MG63 (cell line): Measurements from ENCODE around the gene AHSA1. TPM values are rescaled to one million over a fixed set of nuclear protein-coding genes. Genes with fewer than 3 reads are reported as not detected.

ENCODE experiments used
- DNase-seq: peaks from one replicate; pipeline ENCODE4 v3.0.0-alpha.2; 2020
- H3K27me3 ChIP-seq: fragments of 250-450 bp; sonication (Bioruptor Pico); 2 replicates; pipeline ENCODE4 v1.5.1; 2020; ENCODE audit warnings: mild to moderate bottlenecking, moderate library complexity
- H3K36me3 ChIP-seq: fragments of 250-450 bp; sonication (Bioruptor Pico); 2 replicates; pipeline ENCODE4 v1.5.1; 2020; ENCODE audit warnings: mild to moderate bottlenecking, moderate library complexity
- H3K4me3 ChIP-seq: fragments of 250-450 bp; sonication (Bioruptor Pico); 2 replicates; pipeline ENCODE4 v1.5.1; 2020; ENCODE audit warnings: mild to moderate bottlenecking, moderate library complexity
- H3K9me3 ChIP-seq: fragments of 250-450 bp; sonication (Bioruptor Pico); 2 replicates; pipeline ENCODE4 v1.5.1; 2020; ENCODE audit warnings: mild to moderate bottlenecking, moderate library complexity
- total RNA-seq: library from RNA; depleted of rRNA; stranded (reverse); fragments of >200 nt; shearing (Covaris generic); gene quantifications from 2 replicates; pipeline ENCODE4 v1.2.3, GENCODE V29; 2014; ENCODE audit warnings: low replicate concordance

AHSA1 gene
- total RNA-seq, 1 experiment from 2014 or later: 160 TPM

- Histone ChIP-seq H3K4me3 (peak overlapping the region; percentile 94), H3K9me3 (no peaks in the 10 kb centered on the region), H3K27me3 (no peaks in the 10 kb centered on the region), H3K36me3 (peaks cover 40% of the 10 kb centered on the region)
- peak; percentile 6 for DNase-seq
These were observed 1.3 kb downstream of the AHSA1 start for GRCh38 chr14:77459072-77459723.

- no peak overlapping the region for H3K4me3 ChIP-seq
- peaks cover 21% of the 10 kb centered on the region for H3K36me3 ChIP-seq
- H3K9me3 ChIP-seq: no peaks in the 10 kb centered on the region
- no peak for DNase-seq
- H3K27me3 ChIP-seq: no peaks in the 10 kb centered on the region
These were observed 9.9 kb downstream of the AHSA1 start for GRCh38 chr14:77467801-77468200.

- DNase-seq: no peak
- H3K9me3 ChIP-seq: no peaks in the 10 kb centered on the region
- H3K27me3 ChIP-seq: no peaks in the 10 kb centered on the region
- no peak overlapping the region for H3K4me3 ChIP-seq
- H3K36me3 ChIP-seq: peaks cover 12% of the 10 kb centered on the region
These were observed 11.2 kb downstream of the AHSA1 start for GRCh38 chr14:77469067-77469505.

- Histone ChIP-seq H3K9me3 (no peaks in the 10 kb centered on the region), H3K27me3 (no peaks in the 10 kb centered on the region), H3K4me3 (no peak overlapping the region), H3K36me3 (peaks cover 10% of the 10 kb centered on the region)
- DNase-seq: no peak
These were observed 11.6 kb downstream of the AHSA1 start for GRCh38 chr14:77469539-77469938.

- Histone ChIP-seq H3K27me3 (no peaks in the 10 kb centered on the region), H3K9me3 (no peaks in the 10 kb centered on the region), H3K4me3 (no peak overlapping the region), H3K36me3 (peaks cover 5% of the 10 kb centered on the region)
- DNase-seq: no peak
These were observed 12.5 kb downstream of the AHSA1 start for GRCh38 chr14:77470224-77470870.

- no peaks in the 10 kb centered on the region for H3K9me3 ChIP-seq
- no peak overlapping the region for H3K4me3 ChIP-seq
- DNase-seq: no peak
- H3K36me3 ChIP-seq: no peaks in the 10 kb centered on the region; the same call in 1 of the 2 replicates
- no peaks in the 10 kb centered on the region for H3K27me3 ChIP-seq
These were observed 16.0 kb downstream of the AHSA1 start for GRCh38 chr14:77473921-77474320.

GRCh38 chr14:77474479-77475177 lies 16.7 kb downstream of the AHSA1 start:
- H3K36me3 ChIP-seq: no peaks in the 10 kb centered on the region; the same call in 1 of the 2 replicates
- no peaks in the 10 kb centered on the region for H3K27me3 ChIP-seq
- H3K4me3 ChIP-seq: no peak overlapping the region
- DNase-seq: no peak
- no peaks in the 10 kb centered on the region for H3K9me3 ChIP-seq

- Histone ChIP-seq H3K27me3 (no peaks in the 10 kb centered on the region), H3K9me3 (no peaks in the 10 kb centered on the region), H3K4me3 (no peak overlapping the region), H3K36me3 (no peaks in the 10 kb centered on the region)
- no peak for DNase-seq
These were observed 17.7 kb downstream of the AHSA1 start for GRCh38 chr14:77475432-77476115.

GRCh38 chr14:77478029-77478428 lies 20.1 kb downstream of the AHSA1 start:
- Histone ChIP-seq H3K9me3 (no peaks in the 10 kb centered on the region), H3K4me3 (no peak overlapping the region), H3K36me3 (no peaks in the 10 kb centered on the region), H3K27me3 (no peaks in the 10 kb centered on the region)
- no peak for DNase-seq

- Histone ChIP-seq H3K4me3 (no peak overlapping the region), H3K27me3 (no peaks in the 10 kb centered on the region), H3K36me3 (no peaks in the 10 kb centered on the region), H3K9me3 (no peaks in the 10 kb centered on the region)
- no peak for DNase-seq
These were observed 20.9 kb downstream of the AHSA1 start for GRCh38 chr14:77478796-77479195.

- no peak overlapping the region for H3K4me3 ChIP-seq
- no peaks in the 10 kb centered on the region for H3K27me3 ChIP-seq
- no peaks in the 10 kb centered on the region for H3K36me3 ChIP-seq
- H3K9me3 ChIP-seq: no peaks in the 10 kb centered on the region
- DNase-seq: no peak
These were observed 24.5 kb downstream of the AHSA1 start for GRCh38 chr14:77482422-77482821.

- peak; percentile 25 for DNase-seq
- Histone ChIP-seq H3K4me3 (no peak overlapping the region), H3K27me3 (no peaks in the 10 kb centered on the region), H3K9me3 (no peaks in the 10 kb centered on the region), H3K36me3 (no peaks in the 10 kb centered on the region)
These were observed 27.4 kb downstream of the AHSA1 start for GRCh38 chr14:77485256-77485655.

GRCh38 chr14:77485901-77486678 lies 28.2 kb downstream of the AHSA1 start:
- no peaks in the 10 kb centered on the region for H3K9me3 ChIP-seq
- DNase-seq: no peak
- H3K4me3 ChIP-seq: no peak overlapping the region
- H3K27me3 ChIP-seq: no peaks in the 10 kb centered on the region
- H3K36me3 ChIP-seq: no peaks in the 10 kb centered on the region

- H3K4me3 ChIP-seq: no peak overlapping the region
- no peaks in the 10 kb centered on the region for H3K36me3 ChIP-seq
- H3K9me3 ChIP-seq: no peaks in the 10 kb centered on the region
- H3K27me3 ChIP-seq: no peaks in the 10 kb centered on the region
- DNase-seq: no peak
These were observed 30.7 kb downstream of the AHSA1 start for GRCh38 chr14:77488558-77488957.

- Histone ChIP-seq H3K4me3 (no peak overlapping the region), H3K36me3 (no peaks in the 10 kb centered on the region), H3K27me3 (no peaks in the 10 kb centered on the region), H3K9me3 (no peaks in the 10 kb centered on the region)
- no peak for DNase-seq
These were observed 31.1 kb downstream of the AHSA1 start for GRCh38 chr14:77489041-77489440.

GRCh38 chr14:77490347-77490986 lies 32.6 kb downstream of the AHSA1 start:
- H3K4me3 ChIP-seq: no peak overlapping the region
- no peaks in the 10 kb centered on the region for H3K9me3 ChIP-seq
- DNase-seq: no peak
- no peaks in the 10 kb centered on the region for H3K27me3 ChIP-seq
- no peaks in the 10 kb centered on the region for H3K36me3 ChIP-seq
